Prostate gland (tissue), 2 donors: Measurements from ENCODE around the gene RNF149. TPM values are rescaled to one million over a fixed set of nuclear protein-coding genes. Genes with fewer than 3 reads are reported as not detected.

ENCODE experiments used
- DNase-seq: peaks from one replicate; pipeline ENCODE4 v3.0.0-alpha.2; 2019; ENCODE audit warnings: low spot score
- H3K27ac ChIP-seq, 2 donors: fragments of 200-600 bp; sonication (generic); 2 replicates each; pipeline ENCODE4 v1.5.1; 2017 to 2019
- H3K27me3 ChIP-seq: fragments of 200-600 bp; sonication (generic); replicated peaks from 2 replicates; pipeline ENCODE4 v1.5.1; 2019; ENCODE audit not compliant: insufficient read depth
- H3K36me3 ChIP-seq, 2 donors: fragments of 200-600 bp; sonication (generic); 1 replicate in 1 of 2; 2 replicates in 1 of 2; pipeline versions ENCODE4 v1.5.1 to v1.8.1; 2017 to 2019
- H3K4me1 ChIP-seq: fragments of 200-600 bp; sonication (generic); replicated peaks from 2 replicates; pipeline ENCODE4 v1.5.1; 2019
- H3K4me3 ChIP-seq, 2 donors: fragments of 200-600 bp; sonication (generic); 2 replicates each; pipeline ENCODE4 v1.5.1; 2017 to 2019
- H3K9me3 ChIP-seq: fragments of 200-600 bp; sonication (generic); 2 replicates; pipeline ENCODE4 v1.5.1; 2017
- POLR2A ChIP-seq: fragments of 450-650 bp; IDR thresholded peaks from one replicate; pipeline ENCODE4 v1.6.1; 2016; ENCODE audit warnings: antibody characterized with exemption, mild to moderate bottlenecking
- POLR2AphosphoS5 ChIP-seq: sonication (generic); formaldehyde crosslinking; IDR thresholded peaks from one replicate; pipeline ENCODE4 v1.6.1; 2017; ENCODE audit warnings: antibody characterized with exemption
- WGBS: methylation state at CpG from one replicate; pipeline ENCODE4 v1.1.5; 2018; 5-methylcytosine and 5-hydroxymethylcytosine counted together
- intact Hi-C: fragments of 100-400 bp; cut with DNase I; formaldehyde crosslinking; loops from one replicate; pipeline ENCODE4 v1.14.2; 2022
- total RNA-seq, 2 donors: library from RNA; depleted of rRNA; stranded (reverse); fragments of >200 nt; gene quantifications; one replicate each; pipeline ENCODE4 v1.1.0, GENCODE V29; 2016
- TF ChIP-seq, protein P1 (sequence below), 4 experiments: fragments of 200-600 bp in 2 of 4; fragments of 450-650 bp in 2 of 4; sonication (generic) in 2 of 4; IDR thresholded peaks; 1 replicate in 3 of 4; 2 replicates in 1 of 4; pipeline ENCODE4 v1.5.1; 2016 to 2019; ENCODE audit warnings: antibody characterized with exemption in 4 of 4, mild to moderate bottlenecking in 2 of 4, moderate library complexity in 2 of 4

RNF149 gene
- total RNA-seq, 2 donors from 2014 or later: 57.2 to 75.4 TPM

DNA sequence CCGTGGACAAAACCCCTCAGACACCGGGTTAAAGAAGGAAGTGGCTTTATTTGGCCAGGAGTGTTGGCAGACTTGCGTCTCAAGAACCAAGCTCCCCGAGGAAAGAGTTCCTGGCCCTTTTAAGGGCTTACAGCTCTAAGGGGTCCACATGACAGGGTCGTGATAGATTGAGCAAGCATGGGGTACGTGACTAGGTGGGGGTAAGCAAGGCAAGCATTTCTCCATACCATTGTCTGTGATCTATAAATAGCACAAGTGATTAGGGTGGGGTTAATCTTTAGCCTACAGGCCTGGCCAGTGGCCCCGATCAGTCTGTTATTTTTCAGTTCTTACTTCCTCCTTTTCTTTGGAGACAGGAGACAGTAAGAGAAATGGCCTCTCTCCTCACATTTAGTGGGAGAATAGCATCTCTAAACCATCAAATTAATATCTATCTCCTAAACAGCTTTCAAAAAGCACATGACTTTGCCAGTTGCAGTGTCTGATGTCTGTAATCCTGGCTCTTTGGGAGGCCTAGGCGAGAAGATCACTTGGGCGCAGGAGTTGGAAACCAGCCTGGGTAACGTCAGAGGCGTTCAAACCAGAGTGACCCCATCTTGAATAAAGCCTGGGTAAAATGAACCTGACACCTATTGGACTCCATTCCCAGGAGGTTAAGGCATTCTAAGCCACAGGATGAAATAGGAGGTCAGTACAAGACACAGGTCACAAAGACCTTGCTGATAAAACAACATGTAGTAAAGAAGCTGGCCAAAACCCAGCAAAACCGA, 74.1 kb downstream of the RNF149 start:
- TF ChIP-seq POLR2A: no peak
- TF ChIP-seq POLR2AphosphoS5: no peak
- TF ChIP-seq, protein P1, sequence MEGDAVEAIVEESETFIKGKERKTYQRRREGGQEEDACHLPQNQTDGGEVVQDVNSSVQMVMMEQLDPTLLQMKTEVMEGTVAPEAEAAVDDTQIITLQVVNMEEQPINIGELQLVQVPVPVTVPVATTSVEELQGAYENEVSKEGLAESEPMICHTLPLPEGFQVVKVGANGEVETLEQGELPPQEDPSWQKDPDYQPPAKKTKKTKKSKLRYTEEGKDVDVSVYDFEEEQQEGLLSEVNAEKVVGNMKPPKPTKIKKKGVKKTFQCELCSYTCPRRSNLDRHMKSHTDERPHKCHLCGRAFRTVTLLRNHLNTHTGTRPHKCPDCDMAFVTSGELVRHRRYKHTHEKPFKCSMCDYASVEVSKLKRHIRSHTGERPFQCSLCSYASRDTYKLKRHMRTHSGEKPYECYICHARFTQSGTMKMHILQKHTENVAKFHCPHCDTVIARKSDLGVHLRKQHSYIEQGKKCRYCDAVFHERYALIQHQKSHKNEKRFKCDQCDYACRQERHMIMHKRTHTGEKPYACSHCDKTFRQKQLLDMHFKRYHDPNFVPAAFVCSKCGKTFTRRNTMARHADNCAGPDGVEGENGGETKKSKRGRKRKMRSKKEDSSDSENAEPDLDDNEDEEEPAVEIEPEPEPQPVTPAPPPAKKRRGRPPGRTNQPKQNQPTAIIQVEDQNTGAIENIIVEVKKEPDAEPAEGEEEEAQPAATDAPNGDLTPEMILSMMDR (IDR thresholded peaks at IDR 0.05): no peak
- DNase-seq: no peak
- no peak overlapping the region for H3K4me3 ChIP-seq
- no peaks in the 10 kb centered on the region for H3K27me3 ChIP-seq
- peak overlapping the region in 1 of 2 donors; percentile 33 for H3K27ac ChIP-seq
- no peaks in the 10 kb centered on the region for H3K9me3 ChIP-seq
- H3K4me1 ChIP-seq: peaks cover 14% of the 10 kb centered on the region
- intact Hi-C loops: no loop called here
- 73% methylated on average over 12 of the region's 12 CpGs for WGBS
- H3K36me3 ChIP-seq: no peaks in the 10 kb centered on the region

DNA sequence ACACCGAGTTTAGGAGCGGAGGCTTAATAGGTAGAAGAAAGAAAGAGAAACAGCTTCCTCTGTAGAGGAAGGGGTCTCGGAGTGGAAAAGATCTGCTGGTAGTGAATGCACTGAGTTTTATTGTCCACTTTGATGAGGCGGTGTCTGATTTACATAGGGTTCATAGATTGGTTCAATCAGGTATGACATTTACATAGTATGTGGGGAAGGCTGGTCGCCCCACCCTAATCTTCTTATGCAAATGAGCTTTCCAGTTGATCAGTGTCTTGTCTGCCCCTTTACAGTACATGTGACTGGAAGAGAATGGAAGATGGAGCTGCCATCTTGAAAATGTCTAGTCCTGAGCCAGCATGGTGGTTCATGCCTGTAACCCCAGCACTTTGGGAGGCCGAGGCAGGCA, 75.7 kb downstream of the RNF149 start:
- DNase-seq: no peak
- H3K27me3 ChIP-seq: no peaks in the 10 kb centered on the region
- WGBS: 87% methylated on average over 6 of the region's 6 CpGs
- H3K4me3 ChIP-seq: no peak overlapping the region
- no peak overlapping the region for H3K27ac ChIP-seq
- TF ChIP-seq, protein P1 (IDR thresholded peaks at IDR 0.05): no peak
- TF ChIP-seq POLR2A (no peak), POLR2AphosphoS5 (no peak)
- no peaks in the 10 kb centered on the region for H3K9me3 ChIP-seq
- intact Hi-C loops: no loop called here
- peaks cover 7% of the 10 kb centered on the region for H3K4me1 ChIP-seq
- H3K36me3 ChIP-seq: no peaks in the 10 kb centered on the region

DNA sequence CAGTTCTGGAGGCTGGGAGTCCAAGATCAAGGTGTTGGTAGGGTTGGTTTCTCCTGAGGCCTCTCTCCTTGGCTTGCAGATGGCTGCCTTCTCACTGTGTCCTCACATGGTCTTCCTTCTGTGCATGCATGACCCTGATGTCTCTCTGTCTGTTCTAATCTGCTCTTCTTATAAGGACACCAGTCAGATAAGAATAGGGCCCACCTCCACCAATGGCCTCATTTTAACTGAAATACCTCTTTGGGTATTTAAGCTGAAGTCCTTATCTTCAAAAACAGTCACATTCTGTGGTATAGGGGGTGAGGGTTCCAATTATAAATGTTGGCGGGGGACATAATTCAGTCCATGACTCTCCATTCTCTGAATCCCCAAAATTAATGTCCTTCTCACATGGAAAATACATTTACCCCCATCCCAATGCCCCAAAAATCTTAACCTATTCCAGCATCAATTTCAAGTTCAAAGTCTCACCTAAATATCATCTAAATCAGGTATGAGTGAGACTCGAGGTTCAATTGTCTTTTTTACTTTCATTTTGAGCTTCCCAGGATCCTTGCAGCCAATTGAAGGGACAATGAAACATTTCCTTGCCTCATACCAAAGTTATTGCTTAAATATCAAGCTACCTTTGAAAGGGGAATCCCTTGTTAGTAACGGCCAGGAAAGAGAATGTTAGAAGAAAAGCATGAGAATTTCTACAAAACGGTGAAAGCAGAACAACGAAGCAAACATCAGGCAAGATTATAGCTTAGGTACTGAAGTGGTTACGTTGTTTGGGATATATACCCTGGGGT, 76.4 kb downstream of the RNF149 start:
- no peaks in the 10 kb centered on the region for H3K36me3 ChIP-seq
- TF ChIP-seq, protein P1 (IDR thresholded peaks at IDR 0.05): no peak
- 72% methylated on average over 6 of the region's 6 CpGs for WGBS
- DNase-seq: no peak
- no peak overlapping the region for H3K4me3 ChIP-seq
- no peaks in the 10 kb centered on the region for H3K27me3 ChIP-seq
- H3K27ac ChIP-seq: no peak overlapping the region
- intact Hi-C loops: no loop called here
- H3K9me3 ChIP-seq: no peaks in the 10 kb centered on the region
- H3K4me1 ChIP-seq: peaks cover 3% of the 10 kb centered on the region

DNA sequence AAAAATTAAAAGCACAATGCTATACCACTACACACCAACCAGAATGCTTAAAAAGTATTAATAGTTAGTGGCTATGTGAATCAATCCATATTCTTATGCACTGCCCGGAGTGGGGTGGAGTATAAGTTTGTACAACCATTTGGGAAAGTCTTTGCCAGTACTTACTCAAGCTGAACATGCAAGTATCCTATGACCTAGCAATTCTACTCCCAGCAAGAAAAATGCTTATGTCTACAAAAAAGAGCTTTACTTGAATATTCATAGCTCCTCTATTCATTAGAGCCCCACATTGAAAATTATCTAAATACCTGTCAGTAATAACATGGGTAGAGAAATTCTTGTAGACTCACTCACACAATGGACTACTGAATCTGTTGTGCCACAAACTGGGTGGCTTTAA, 77.3 kb downstream of the RNF149 start:
- intact Hi-C loops: no loop called here
- no peaks in the 10 kb centered on the region for H3K27me3 ChIP-seq
- H3K4me1 ChIP-seq: no peaks in the 10 kb centered on the region
- H3K4me3 ChIP-seq: no peak overlapping the region
- no peaks in the 10 kb centered on the region for H3K9me3 ChIP-seq
- DNase-seq: no peak
- H3K36me3 ChIP-seq: no peaks in the 10 kb centered on the region
- no peak overlapping the region for H3K27ac ChIP-seq
- WGBS: 100% methylated on average over 1 of the region's 1 CpG
- TF ChIP-seq POLR2A: no peak
- no peak for TF ChIP-seq POLR2AphosphoS5
- TF ChIP-seq, protein P1 (IDR thresholded peaks at IDR 0.05): no peak
